LNCaP clone FGC (cell line): ENCODE data around the gene TNS3.

Experiments
- DNase-seq: peaks from one replicate; pipeline ENCODE4 v3.0.0-alpha.2; 2011; ENCODE audit warnings: low read depth
- H3K4me3 ChIP-seq: 2 replicates; pipeline ENCODE4 v1.5.1; 2011; ENCODE audit warnings: mild to moderate bottlenecking, low read depth, low read length, control low read depth
- TF ChIP-seq, protein P1 (sequence below): IDR thresholded peaks from 2 replicates; pipeline ENCODE4 v1.5.1; 2012; ENCODE audit warnings: mild to moderate bottlenecking; ENCODE audit not compliant: control insufficient read depth, insufficient read depth; ENCODE audit errors: extremely low read depth

The TNS3 gene

DNA sequence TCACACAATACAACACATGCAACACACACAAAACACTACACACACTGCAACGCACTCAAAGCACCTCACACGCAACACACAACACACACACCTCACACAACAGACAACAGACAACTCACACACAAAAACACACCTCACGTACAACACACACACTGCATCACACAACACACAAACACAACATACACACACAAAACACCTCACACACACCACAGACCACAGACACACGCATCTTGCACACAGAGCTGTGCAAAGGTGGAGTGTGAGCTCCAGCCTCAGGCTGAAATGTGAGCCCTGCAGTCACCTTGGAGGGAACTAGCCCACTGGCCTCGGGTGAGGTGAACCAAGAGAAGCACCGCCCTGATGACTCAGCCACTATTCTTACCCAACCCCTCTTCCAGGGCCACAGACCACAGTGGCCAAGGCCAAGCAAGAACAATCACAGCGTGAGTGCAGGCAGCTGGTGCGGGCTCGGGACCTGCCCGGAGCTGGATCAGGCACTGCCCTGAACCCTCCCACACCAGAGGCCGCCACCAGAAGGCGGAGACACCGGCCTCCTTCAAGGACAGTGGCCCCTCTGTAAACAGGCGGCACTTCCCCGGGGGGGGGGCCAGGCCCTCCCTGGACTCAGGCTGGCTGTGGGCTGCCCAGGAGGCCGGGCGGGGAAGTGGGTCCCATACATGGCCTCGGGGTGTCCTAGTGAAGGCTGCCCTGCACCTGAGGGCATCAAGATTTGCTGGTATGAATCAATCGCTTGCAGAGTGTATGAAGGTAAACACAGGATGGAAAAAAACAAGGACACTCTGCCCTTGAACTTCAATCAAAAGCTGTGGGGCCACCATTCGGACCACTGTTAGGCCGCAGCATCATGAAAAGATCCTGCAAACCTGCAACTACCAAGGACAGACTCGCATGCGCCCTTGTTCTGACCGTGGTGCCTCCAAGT is 106.7 kb downstream of the TNS3 start:
- DNase-seq: no peak

DNA sequence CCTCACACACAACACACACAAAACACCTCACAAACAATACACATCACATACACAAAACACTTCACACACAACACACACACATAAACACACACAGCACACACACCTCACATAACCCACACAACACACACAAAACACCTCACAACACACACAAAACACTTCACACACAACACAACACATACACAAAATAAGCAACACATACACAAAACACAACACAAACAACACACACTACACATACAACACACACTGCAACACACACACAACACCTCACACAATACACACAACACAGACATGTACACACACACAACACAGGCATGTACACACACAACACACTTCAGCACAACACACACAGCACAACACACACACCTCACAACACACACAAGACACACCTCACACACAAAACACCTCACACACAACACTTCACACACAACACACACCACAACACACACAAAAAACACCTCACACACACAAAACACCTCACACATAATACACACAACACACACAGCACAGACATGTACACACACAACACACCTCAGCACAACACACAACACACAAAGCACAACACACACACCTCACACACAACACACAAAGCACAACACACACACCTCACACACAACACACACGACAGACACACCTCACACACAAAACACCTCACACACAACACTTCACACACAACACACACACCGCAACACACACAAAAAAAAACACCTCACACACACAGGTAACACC is 107.5 kb downstream of the TNS3 start:
- H3K4me3 ChIP-seq: no peak overlapping the region
- no peak for DNase-seq
- TF ChIP-seq, protein P1, sequence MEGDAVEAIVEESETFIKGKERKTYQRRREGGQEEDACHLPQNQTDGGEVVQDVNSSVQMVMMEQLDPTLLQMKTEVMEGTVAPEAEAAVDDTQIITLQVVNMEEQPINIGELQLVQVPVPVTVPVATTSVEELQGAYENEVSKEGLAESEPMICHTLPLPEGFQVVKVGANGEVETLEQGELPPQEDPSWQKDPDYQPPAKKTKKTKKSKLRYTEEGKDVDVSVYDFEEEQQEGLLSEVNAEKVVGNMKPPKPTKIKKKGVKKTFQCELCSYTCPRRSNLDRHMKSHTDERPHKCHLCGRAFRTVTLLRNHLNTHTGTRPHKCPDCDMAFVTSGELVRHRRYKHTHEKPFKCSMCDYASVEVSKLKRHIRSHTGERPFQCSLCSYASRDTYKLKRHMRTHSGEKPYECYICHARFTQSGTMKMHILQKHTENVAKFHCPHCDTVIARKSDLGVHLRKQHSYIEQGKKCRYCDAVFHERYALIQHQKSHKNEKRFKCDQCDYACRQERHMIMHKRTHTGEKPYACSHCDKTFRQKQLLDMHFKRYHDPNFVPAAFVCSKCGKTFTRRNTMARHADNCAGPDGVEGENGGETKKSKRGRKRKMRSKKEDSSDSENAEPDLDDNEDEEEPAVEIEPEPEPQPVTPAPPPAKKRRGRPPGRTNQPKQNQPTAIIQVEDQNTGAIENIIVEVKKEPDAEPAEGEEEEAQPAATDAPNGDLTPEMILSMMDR: no peak

More for the DNA sequence above, 106.7 kb downstream of the TNS3 start:
- TF ChIP-seq, protein P1: no peak
- H3K4me3 ChIP-seq: no peak overlapping the region

DNA sequence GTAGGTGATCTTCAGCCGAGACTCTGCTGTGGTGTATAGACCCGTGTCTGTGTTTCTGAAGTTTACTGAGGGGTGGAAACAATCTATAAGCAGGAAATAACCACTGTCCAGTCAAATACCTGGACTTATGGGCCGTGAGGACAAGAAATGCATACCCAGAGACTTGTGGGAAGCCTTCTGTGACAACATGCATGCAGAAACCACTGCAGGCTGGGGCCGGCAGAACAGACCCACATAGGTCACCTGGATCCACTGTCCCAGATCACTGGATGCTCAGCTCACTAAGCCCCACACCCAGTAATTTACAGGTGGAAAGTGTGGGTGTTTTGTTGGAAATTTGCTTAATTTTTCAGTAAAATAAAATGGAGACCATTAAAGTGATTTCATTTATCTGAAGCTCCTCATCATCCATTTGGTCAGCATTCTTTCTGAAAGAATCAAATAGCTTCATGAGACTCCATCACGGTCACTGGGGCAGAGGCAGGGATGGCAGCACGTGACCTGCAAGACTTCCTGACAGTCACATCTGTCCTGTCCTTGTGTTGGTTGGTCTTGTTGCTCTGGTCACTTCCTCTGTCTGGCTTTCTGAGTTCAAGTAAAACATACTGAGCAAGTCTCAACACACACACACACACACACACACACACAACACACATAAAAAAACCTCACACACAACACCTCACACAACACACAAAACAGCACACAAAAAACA is 108.3 kb downstream of the TNS3 start:
- DNase-seq: no peak
- TF ChIP-seq, protein P1: no peak

DNA sequence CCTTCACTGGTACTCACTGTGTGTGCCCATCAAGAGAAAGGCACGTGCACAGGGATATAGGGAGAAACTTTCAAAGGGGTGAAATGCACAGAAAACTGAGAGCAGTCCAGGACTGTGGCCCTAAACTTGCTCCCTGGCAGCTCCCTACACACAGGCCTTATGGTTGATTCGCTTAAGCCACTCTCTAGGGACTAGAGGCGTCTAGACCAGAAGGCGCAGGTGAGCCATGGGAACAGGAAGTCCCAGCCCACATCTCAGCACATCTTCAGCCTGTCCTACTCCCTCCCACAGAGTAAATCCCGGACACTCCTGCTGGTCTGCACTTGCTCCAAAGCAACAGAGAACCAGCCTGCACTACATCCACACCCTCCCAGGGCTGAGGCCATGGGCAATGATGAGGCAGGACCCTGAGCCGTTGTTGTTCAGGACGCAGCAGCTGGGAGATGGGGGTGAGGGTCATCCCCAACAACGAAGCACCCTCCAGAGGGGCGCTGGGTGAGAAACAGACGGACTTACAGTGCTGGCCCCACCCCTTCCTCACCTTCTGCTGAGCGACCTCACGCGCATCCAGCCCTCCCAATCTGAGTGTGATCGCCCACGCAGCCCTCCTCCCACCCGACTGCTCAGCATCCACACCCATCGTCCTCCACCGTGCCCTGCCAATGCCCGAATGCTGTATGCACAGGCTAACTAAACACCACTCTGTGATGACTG is 109.3 kb downstream of the TNS3 start:
- DNase-seq: no peak
- TF ChIP-seq, protein P1: no peak
- H3K4me3 ChIP-seq: no peak overlapping the region

More for the DNA sequence above, 108.3 kb downstream of the TNS3 start:
- H3K4me3 ChIP-seq: no peak overlapping the region

DNA sequence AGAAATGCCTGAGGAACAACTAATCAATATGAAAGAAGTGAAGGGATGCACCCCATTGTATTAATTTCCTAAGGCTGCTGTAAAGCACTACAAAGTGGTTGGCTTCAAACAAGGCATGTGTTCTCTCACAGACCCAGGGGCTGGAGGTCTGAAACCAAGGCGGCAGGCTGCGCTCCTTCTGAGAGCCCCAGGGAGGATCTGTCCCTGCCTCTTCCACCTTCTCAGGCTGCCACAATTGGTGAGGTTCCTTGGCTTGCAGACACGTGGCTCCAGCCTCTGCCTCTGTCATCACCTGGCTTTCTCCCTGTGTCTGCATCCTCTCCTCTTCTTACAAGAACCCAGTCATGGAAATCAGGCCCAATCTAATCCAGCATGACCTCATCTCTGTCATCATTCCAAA is 110.1 kb downstream of the TNS3 start:
- DNase-seq: no peak
- TF ChIP-seq, protein P1: no peak
- no peak overlapping the region for H3K4me3 ChIP-seq

DNA sequence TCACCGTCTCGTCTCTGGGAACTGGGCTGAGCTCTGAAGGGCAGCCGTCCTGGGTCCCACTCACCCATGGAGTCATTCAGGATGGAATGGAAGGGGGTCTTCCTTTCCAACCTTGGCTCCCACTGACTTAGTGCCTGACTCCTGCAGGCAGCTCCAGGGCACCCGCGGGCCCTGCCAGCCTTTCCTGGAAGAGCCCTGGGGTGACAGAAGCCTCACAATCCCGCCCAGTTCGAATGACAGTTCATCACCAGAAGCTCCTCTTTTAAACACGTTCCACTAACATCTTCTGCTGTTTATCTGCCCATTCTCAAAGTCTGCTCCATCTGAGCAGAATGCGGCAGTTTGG is 110.6 kb downstream of the TNS3 start:
- no peak for DNase-seq
- TF ChIP-seq, protein P1: no peak
- no peak overlapping the region for H3K4me3 ChIP-seq
